ENCODE data around the gene CD80.
"Not testable (repeated sequence)": the region's sequence is repeated elsewhere in the genome, so short reads cannot be mapped to it uniquely, and the experiment has no call there.

The CD80 gene

DNA sequence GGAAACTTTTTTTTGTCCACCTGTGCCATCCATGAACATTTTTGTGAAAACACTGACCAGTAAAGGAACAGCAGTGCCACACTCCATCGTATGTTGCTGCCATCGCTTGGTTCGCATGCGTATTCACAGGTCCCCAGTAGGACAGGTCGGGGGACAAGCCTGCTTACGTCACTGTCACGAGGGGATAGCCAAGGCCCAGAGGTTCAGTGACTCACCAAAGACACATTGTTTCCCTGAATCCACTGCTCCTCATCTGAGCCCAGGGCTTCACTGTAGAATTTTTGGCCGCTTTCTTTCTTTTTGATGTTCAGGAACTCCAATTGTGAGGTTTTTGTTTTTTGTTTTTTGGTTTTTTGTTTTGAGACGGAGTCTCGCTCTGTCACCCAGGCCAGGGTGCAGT, 25.8 kb upstream of the CD80 start:
- no peak for DNase-seq (ENCODE audit: low read depth in 3 of 3, low spot score in 1 of 3)

DNA sequence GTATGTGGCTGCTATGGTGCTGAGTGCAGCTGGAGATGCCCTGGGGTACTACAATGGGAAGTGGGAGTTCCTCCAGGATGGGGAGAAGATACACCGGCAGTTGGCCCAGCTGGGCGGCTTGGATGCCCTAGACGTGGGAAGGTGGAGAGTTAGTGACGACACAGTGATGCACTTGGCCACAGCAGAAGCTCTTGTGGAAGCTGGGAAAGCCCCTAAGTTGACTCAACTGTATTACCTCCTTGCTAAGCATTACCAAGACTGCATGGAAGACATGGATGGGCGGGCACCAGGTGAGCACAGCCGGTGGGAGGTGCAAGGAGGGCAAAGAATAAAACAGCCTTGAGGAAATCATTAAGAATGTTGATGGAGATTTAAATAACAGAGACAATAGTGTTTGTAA, 22.8 kb upstream of the CD80 start:
- no peak for DNase-seq (ENCODE audit: low read depth in 3 of 3, low spot score in 1 of 3)

DNA sequence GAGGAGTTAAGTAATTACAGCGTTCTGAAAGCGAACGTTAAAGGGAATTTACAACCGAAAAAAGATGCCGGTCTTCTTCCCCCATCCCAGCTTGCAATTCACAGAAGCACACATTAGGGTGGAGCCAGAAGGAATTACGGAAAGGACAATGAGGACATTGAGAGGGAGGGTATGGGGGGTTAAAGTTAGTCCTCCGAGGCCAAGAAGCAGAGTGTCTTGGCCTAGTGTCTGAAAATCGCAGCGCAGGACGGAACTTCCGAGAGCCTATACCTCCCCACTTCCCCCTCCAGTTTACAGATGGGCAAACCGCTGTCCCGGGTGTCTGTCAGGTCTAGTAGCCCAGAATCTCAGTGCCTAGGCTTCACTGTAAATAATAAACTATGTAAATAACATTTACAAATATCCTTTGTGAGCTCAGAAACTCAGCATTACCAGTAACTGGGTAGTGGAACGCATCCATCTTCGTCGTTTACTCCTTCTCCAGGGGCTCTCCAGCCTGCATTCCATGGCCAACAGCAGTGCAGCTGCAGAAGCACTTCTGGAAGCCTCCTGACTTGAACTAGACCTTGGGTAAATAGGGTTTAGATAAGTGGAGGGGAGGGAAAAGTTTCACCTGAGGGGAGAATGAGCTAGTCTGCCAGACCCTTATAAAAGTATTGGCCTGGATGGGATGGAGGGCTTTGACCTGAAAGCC, 20.8 kb upstream of the CD80 start:
- DNase-seq (ENCODE audit: low read depth in 3 of 3, low spot score in 1 of 3), result no peak

DNA sequence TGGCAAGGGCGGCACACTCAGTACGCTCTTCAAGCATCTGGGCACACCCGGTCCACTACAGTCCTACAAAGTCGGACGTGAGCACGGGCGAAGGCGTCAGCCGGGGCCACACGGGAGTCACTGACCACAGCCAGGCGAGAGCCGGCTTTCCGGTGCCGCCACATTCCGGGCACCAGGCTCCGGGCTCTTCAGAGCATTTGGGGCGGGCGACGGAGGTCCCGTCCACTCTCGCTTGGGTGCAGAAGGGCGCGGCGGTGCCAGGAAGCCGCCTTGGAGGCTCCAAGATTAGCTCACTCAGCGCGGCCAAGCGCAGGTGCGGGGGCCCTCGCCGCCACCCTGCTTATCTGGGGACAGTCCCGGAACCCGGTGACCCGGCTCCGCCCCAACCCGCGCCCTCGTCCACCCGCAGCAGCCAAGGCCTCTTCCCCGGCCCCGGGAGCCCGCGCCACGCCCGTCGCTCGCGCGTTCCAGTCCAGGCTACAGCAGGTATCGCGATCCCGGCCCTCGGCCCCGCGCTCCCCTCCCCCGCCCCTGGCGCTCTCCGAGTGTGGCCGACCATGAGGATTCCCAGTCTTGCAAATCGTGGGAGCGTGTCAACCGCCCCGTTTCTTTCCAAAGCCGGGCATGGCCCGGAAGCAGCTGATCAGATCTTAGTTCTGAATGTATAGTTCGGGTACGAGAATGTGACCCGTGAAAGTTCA, 20.1 kb upstream of the CD80 start, which contains the start of gene ADPRH:
Gene ADPRH, plus strand, starts transcription at position 127 of the 701 bp plus-strand sequence. CDS start 2,678 bp downstream, outside the sequence.
- peak in 1 of 3 donors; percentile 38 for DNase-seq (ENCODE audit: low read depth in 3 of 3, low spot score in 1 of 3)

DNA sequence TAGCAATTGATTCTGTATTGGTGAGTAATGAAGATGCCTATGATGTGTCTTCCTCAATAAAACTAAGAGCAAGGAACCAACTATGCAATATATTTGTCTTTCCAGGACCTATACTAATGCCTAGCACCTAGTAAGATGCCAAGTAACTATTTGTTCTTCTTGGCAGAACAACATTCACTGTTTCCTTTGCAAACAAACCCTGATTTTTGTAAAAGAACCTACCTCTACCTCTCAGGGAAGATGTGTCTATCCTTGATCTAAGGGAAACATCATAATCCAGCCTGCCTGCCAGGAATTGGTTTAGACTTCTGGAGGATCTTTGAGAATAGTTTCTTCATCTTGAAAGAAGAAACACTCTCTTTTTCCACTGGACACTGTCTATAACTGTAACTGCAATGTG, 16.1 kb upstream of the CD80 start:
- DNase-seq (ENCODE audit: low read depth in 3 of 3, low spot score in 1 of 3), result no peak

DNA sequence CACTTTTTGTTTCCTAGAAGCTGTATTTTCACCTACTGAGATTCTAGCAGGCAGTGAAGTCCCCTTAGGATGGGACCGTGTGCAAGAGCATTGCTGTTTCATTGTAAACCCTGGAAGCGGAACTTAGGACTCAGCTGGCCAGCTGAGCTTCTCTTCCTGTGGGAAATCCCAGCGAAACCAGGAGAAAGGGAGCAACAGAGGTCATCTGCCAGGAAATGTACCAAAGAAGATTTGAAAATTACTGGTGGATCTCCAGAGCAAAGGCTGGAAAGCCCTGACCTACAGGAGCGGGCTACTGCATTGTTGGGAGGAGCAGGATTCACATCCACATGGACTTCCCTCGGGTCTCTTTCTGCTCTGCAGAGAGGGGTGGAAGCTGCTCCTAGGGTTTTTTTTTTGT, 12.3 kb upstream of the CD80 start:
- no peak for DNase-seq (ENCODE audit: low read depth in 3 of 3, low spot score in 1 of 3)

DNA sequence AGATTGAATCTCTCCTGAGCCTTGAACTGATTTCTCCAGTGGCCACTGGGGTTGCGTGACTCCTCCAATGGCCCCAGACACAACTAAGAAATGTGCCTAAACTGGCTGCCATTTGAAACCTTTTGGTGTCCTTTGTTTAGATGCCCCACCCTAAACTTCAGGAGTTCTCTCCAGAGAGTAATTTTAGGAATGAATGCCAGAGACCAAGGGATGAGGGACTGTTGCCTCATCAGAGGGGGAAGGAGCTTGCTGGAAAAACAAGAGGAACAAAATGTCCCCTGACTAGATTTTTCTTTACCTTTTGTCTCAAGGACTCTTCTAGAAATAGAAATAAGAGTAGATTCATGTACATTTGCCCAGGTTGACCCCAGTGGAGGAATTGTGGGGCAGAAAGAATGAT, 11.8 kb upstream of the CD80 start:
- no peak for DNase-seq (ENCODE audit: low read depth in 3 of 3, low spot score in 1 of 3)

DNA sequence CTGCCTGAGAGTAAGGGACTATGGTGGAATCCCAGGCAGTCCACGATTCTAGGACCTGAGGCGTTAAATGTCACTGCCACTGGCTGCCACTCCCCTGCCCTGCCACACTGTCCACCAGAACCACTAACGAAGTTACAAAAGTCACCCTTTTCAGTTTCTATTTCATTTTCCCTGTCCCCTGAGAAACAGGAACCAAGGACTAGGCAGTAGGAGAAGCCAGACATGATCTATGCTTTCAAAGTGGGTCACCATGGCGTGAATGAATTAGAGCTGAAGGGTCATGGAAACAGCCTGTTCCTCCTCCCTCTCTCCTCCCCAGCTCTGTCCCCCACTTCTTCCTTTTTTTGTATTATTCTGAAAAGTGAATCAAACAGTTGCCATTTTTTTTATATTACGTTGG, 10.8 kb upstream of the CD80 start:
- no peak for DNase-seq (ENCODE audit: low read depth in 3 of 3, low spot score in 1 of 3)

DNA sequence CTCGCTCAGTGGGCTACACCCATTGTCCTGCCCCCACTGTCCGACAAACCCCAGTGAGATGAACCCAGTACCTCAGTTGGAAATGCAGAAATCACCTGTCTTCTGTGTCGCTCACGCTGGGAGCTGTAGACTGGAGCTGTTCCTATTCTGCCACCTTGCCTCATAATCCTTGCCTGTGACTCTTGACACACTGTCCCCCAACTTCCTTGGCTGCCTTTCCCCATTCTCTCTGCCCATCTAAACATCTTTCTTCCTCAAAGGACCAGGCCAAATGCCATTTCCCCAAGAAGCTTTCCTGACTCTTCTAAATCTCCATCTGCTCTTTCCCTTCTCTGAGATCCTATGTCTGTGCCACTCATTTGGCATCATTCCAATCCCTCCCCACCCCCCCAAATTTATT, 9.7 kb upstream of the CD80 start:
- DNase-seq (ENCODE audit: low read depth in 3 of 3, low spot score in 1 of 3), result no peak

DNA sequence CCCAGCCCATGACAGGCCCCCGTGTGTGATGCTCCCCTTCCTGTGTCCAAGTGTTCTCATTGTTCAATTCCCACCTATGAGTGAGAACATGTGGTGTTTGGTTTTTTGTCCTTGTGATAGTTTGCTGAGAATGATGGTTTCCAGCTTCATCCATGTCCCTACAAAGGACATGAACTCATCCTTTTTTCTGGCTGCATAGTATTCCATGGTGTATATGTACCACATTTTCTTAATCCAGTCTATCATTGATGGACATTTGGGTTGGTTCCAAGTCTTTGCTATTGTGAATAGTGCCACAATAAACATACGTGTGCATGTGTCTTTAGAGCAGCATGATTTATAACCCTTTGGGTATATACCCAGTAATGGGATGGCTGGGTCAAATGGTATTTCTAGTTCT, 3.9 kb upstream of the CD80 start:
- not testable (repeated sequence) for DNase-seq (ENCODE audit: low read depth in 3 of 3, low spot score in 1 of 3)

DNA sequence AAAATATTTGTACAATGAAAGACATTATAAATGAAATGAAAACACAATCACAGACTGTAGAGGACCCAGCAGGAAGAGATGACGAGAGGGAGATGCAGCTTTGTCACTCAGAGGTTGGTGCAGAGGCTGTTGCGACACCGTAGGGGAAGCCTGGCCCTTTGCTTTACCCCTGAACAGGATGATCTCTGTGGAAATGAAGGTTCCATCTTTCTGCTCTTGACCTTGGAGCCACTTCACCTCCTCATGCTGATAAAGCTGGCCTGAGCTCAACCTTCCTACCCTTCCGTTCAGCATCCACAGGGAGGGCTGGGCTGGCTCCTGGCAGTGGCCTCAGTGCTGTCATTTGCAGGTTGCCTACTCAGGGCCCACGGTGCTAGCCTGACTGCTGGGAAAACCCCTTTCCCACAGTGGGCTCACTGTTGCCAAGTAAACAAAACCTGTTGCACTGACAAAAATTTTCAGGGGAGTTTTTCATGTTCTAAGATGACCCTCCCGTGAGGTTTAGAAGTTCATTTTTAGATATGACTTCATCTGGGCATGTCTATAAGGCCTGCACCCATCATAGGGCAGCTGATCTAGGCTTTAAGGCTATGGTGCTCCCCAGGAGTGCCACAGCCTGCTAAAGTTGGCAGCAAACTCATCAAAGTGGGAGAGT, 3.0 kb upstream of the CD80 start:
- DNase-seq (ENCODE audit: low read depth in 3 of 3, low spot score in 1 of 3), result no peak

DNA sequence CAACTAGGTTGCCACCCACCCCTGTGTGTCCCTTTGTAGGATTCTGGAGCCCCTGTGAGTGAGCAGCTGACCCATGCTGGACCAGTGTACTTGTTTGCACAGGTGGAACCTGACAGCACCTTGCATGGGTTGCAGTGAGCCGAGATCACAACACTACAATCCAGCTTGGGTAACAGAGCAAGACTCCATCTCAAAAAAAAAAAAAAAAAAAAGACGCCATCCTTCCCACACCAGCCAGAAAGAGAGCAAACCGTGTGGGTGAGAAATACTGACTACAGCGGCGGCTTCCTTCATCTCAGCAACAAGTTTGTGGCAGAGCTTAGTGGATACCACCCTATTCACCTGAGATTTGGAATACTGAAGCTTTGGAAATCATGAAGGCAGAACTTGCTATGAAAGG, 746 bp upstream of the CD80 start:
- DNase-seq (ENCODE audit: low read depth in 3 of 3, low spot score in 1 of 3), result no peak

DNA sequence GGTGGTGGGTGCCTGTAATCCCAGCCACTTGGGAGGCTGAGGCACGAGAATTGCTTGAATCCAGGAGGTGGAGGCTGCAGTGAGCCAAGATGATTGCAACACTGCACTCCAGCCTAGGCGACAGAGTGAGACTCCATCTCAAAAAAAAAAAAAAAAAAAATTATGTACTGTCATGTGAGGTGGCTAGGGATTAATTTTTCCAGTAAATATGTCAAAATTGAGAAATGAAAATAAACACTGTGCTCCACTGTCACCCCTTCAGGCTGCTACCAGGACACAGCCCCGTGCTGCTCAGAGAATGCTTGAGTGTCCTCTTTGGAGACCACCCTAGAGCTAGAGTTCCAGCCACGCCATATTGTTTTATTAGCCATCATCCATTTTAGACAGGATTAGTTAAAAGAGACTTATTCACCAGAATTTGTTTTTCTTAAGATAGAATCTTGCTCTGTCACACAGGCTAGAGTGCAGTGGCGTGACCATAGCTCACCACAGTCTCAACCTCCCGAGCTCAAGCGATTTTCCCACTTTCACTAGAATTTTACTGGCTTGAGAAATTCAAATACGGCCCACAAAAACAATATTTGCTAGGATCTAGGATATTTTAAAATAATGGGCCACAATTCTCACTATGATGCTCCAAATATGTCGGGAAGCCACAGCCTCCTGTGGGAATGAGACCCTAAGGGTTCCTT, 642 bp downstream of the CD80 start:
- no peak for DNase-seq (ENCODE audit: low read depth in 3 of 3, low spot score in 1 of 3)

DNA sequence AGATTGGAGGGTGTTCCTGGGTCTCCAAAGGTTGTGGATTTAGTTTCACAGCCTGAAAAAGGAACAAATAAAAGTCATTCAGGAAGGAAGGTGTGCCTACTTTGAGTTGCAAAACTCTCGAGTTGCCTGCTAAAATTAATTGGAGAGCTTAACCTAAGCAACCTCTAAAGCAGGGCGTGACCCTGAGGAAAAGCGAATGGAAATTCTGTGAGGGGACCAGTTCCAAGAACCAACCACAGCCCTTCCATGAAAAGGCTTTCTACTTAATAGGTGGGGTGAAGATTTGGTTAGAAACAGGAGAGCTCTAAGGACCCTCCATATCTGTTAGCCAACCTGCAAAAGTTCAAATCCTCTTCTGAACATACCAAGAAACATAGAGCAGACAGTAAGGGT, 1.5 kb downstream of the CD80 start:
- DNase-seq (ENCODE audit: low read depth in 3 of 3, low spot score in 1 of 3), result no peak

DNA sequence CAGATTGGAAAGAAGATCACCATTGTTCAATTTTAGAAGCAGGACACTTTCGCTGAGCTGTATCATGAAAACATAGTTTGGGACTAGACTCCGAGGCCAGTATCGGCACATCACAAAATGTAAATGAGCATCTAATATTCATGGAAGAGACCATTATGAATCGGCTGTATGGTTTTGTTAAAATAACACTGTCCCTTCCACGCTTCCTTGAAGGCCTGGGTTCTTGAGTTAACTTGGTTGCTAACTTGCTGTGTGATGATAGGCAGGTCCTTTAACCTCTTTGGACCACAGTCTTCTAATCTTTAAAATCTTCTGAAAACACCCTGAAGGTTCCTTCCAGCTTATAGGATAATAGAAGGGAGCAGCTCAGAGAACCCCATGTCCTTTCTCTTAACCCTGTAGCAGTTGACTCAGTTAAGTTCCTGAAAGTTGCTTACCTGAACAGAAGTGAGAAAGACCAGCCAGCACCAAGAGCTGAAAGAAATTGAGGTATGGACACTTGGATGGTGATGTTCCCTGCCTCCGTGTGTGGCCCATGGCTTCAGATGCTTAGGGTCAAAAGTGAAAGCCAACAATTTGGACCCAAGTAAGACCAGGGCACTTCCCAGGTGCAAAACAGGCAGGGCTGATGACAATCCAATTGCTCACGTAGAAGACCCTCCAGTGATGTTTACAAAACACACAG, 2.1 kb downstream of the CD80 start:
- DNase-seq (ENCODE audit: low read depth in 3 of 3, low spot score in 1 of 3), result no peak

DNA sequence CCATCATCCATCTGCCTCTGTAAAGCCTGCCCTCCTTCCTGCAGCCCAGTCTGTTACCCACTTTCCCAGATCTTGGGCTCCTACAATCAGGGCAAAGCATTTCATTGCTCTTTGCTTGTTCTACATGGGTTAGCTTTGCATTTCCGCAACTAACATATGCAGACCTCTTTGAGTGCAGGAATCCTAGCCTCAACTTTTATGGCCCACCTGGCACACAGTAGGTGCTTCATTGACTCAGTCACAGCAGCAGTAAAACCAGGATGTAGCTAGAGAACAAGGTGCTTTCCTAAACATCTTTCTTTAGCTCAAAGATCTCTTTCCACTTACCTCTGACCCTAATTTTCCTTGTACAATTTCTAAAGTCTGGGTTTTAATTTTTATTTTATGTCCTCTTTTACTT, 3.5 kb downstream of the CD80 start:
- no peak for DNase-seq (ENCODE audit: low read depth in 3 of 3, low spot score in 1 of 3)

DNA sequence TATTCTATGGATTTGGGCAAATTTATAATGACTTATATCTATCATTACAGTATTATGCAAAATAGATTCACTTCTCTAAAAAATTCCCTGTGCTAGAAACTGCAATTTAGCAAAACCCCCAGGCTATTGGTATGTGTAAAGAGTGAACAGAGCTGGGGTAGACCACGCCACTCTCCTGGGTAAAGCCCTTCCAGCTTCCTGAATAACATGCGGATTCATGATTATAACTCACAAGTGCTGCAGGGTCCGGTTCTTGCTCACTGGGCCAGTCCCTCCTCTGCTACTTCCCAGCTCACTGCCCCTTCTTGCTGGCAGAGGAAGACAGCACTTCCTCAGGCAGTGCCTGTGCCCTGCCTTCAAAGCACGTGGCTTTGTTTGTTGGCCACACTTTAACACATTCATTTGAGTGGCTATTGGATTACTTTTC, 4.1 kb downstream of the CD80 start:
- no peak for DNase-seq (ENCODE audit: low read depth in 3 of 3, low spot score in 1 of 3)

DNA sequence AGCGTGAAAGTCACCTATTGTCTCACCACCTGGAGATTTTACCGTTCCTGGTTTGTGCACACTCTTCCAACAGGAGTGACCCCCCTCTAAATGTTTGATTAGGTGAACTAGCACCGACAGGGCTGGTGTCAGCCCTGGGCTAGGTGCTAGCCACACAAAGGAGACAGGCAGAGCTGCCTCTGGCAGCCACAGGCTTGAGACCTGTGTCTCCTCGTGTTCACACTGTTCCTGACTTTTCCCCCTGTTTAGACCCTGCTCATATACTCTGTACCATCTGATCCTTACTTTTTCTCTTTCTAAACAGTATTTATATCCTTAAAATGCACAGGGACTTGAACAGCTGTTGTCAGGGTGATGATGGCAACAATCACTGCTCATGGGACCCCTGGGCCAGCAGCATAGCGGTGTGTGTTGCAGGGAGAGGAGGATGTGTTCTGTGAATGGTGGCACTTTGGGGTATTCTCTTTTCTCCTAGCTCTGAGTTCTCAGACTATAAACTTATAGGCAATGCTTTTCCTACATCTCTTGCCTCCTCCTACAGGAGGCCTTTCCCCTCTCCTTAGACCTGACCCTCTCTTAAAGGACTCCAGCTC, 5.5 kb downstream of the CD80 start:
- no peak for DNase-seq (ENCODE audit: low read depth in 3 of 3, low spot score in 1 of 3)

DNA sequence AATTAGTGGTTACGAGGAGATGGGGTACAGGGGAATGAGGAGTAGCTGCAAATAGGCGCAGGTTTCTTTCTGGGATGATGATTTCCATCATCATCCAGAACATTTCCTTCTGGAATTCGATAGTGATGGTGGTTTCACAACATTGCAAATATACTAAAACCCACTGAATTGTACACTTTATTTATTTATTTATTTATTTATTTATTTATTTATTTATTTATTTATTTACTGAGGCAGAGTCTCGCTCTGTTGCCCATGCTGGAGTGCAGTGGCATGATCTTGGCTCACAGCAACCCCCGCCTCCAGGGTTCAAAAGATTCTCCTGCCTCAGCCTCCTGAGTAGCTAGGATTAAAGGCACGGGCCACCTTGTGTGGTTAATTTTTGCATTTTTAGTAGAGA, 6.5 kb downstream of the CD80 start:
- DNase-seq (ENCODE audit: low read depth in 3 of 3, low spot score in 1 of 3), result not testable (repeated sequence)

DNA sequence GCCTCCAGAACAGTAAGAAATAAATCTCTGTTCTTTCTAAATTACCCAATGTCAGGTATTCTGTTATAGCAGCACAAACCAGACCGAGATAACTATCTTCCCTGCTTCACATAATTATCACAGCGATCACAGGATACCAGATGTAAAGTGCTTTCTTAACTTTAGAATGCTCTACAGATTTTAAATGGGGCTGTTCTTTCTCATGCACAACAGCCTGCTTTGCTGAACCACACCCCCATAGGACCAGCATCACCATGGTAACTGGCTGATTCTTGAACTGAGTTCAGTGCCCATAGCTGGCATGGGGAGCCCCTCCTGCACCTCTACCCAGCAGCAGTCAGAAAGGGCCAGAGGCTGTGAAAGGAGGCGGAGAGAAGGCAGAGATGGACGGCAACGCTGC, 7.8 kb downstream of the CD80 start:
- no peak for DNase-seq (ENCODE audit: low read depth in 3 of 3, low spot score in 1 of 3)
